Large intestine (tissue), 3 donors: ENCODE data around the gene SLC26A11. TPM values are rescaled to one million over a fixed set of nuclear protein-coding genes. Genes with fewer than 3 reads are reported as not detected.

ENCODE experiments used
- DNase-seq, 2 donors: peaks; one replicate each; pipeline versions ENCODE4 v3.0.0 to v3.0.0-alpha.2; 2013
- H3K27ac ChIP-seq: one replicate; pipeline ENCODE4 v1.5.1; 2013; ENCODE audit warnings: low read length
- H3K27me3 ChIP-seq: 2 replicates; pipeline ENCODE4 v1.6.1; 2013; ENCODE audit warnings: low read length; ENCODE audit not compliant: control insufficient read depth, insufficient read depth
- H3K36me3 ChIP-seq: 2 replicates; pipeline ENCODE4 v1.6.1; 2013; ENCODE audit warnings: low read length; ENCODE audit not compliant: control insufficient read depth, insufficient read depth
- H3K4me1 ChIP-seq: one replicate; pipeline ENCODE4 v1.6.1; 2013; ENCODE audit warnings: low read length; ENCODE audit not compliant: control insufficient read depth, insufficient read depth
- H3K4me3 ChIP-seq: one replicate; pipeline ENCODE4 v1.5.1; 2013; ENCODE audit warnings: low read length
- H3K9me3 ChIP-seq: one replicate; pipeline ENCODE4 v1.6.1; 2013; ENCODE audit warnings: mild to moderate bottlenecking, low read depth, low read length, moderate library complexity; ENCODE audit not compliant: control insufficient read depth
- WGBS: methylation state at CpG from one replicate; pipeline ENCODE4 v1.1.5; 2013; ENCODE audit warnings: low lambda C conversion rate; ENCODE audit not compliant: insufficient coverage; 5-methylcytosine and 5-hydroxymethylcytosine counted together
- polyA plus RNA-seq: library from polyadenylated mRNA; unstranded; fragments of 120-200 nt; gene quantifications from one replicate; pipeline ENCODE4 v1.2.1, GENCODE V29; 2013

The SLC26A11 gene
- polyA plus RNA-seq, 1 donor, result 82.8 TPM

DNA sequence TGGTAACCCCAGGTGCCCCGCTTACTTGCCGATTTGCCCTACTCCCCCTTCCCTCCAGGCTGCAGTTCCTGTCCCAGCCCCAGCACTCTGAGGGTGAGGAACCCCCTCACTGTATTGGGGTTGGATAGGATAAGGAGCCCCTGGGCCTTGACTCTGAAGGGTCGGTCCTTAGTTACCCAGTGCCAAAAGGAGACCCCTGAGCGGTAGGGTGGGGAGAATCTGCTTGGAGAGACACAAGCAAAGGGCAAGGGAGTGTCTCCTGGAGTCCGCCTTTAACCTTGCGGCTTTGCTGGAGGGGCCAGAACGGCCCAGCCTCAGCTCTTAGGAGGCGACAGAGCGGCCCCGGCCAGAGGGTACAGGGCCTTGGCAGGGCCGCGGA lies 37.4 kb upstream of the SLC26A11 start:
- Histone ChIP-seq H3K27ac (no peak overlapping the region), H3K9me3 (no peaks in the 10 kb centered on the region), H3K36me3 (no peaks in the 10 kb centered on the region), H3K27me3 (no peaks in the 10 kb centered on the region), H3K4me3 (no peak overlapping the region), H3K4me1 (no peaks in the 10 kb centered on the region)
- WGBS, result 100% methylated on average over 2 of the region's 12 CpGs
- no peak for DNase-seq

DNA sequence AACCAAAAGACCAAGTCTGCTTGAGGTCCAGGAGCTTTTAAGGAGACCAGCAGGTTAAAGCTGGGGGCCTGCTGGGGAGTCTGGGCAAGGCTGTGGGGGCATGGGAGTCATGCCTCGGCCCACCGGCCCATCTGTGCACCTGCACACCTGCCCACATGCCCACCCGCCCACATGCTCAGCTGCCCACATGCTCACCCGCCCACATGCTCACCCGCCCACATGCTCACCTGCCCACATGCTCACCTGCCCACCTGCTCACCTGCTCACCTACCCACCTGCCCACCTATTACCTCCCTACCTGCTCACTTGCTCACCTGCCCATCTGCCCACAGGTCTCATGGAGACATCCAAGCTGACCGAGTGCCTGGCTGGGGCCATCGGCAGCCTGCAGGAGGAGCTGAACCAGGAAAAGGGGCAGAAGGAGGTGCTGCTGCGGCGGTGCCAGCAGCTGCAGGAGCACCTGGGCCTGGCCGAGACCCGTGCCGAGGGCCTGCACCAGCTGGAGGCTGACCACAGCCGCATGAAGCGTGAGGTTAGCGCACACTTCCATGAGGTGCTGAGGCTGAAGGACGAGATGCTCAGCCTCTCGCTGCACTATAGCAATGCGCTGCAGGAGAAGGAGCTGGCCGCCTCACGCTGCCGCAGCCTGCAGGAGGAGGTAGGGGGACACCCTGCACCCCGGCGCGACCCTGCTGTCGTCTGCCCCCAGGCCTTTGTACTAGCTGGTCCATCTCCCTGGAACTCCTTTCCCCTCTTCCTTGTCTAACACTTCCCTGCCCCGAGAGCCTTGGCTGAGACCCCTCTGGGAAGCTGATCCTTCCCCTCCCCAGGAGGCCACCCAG lies 36.4 kb upstream of the SLC26A11 start:
- no peak for DNase-seq
- H3K4me3 ChIP-seq, result no peak overlapping the region
- H3K9me3 ChIP-seq, result no peaks in the 10 kb centered on the region
- H3K4me1 ChIP-seq, result no peaks in the 10 kb centered on the region
- H3K36me3 ChIP-seq, result no peaks in the 10 kb centered on the region
- WGBS, result no CpG with 5 or more reads among the region's 26 CpGs
- H3K27ac ChIP-seq, result no peak overlapping the region
- H3K27me3 ChIP-seq, result peaks cover 2% of the 10 kb centered on the region

DNA sequence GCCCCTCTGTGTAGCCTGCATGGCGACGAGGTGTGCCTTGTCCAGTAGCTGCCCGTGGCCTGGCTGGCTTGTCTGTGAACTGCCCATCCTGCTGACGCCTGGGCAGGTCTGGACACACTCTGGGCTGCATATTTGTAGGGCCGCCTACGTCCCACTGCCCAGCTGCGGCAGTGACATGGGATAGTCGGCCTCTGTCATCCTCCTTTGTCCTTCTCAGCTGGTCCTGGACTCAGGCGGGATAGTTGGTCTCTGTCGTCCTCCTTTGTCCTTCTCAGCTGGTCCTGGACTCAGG lies 35.9 kb upstream of the SLC26A11 start:
- H3K36me3 ChIP-seq, result no peaks in the 10 kb centered on the region
- DNase-seq, result no peak
- peaks cover 6% of the 10 kb centered on the region for H3K27me3 ChIP-seq
- no peaks in the 10 kb centered on the region for H3K4me1 ChIP-seq
- WGBS, result no CpG with 5 or more reads among the region's 10 CpGs
- no peaks in the 10 kb centered on the region for H3K9me3 ChIP-seq
- no peak overlapping the region for H3K4me3 ChIP-seq
- no peak overlapping the region for H3K27ac ChIP-seq

DNA sequence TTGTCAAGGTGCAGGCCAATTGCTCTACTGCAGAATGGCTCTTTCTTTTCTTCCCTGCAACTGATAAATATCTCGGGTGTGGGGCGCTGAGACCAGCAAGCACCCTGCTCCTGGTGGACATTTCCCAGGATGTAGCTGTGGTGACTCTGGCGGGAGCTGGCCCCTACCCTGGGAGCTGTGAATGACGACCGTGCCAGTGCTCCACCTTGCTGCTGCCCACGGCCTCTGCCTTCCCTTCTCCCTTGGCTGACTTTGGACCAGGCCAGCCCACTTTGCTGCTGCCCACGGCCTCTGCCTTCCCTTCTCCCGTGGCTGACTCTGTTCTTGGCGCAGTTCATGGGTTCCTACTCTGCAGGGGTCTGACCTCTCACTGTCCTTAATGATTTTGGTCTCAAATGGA lies 34.3 kb upstream of the SLC26A11 start:
- no peak for DNase-seq
- H3K27ac ChIP-seq, result no peak overlapping the region
- H3K9me3 ChIP-seq, result no peaks in the 10 kb centered on the region
- H3K36me3 ChIP-seq, result no peaks in the 10 kb centered on the region
- WGBS, result 80% methylated on average over 1 of the region's 9 CpGs
- H3K4me1 ChIP-seq, result no peaks in the 10 kb centered on the region
- H3K27me3 ChIP-seq, result peaks cover 6% of the 10 kb centered on the region
- no peak overlapping the region for H3K4me3 ChIP-seq

DNA sequence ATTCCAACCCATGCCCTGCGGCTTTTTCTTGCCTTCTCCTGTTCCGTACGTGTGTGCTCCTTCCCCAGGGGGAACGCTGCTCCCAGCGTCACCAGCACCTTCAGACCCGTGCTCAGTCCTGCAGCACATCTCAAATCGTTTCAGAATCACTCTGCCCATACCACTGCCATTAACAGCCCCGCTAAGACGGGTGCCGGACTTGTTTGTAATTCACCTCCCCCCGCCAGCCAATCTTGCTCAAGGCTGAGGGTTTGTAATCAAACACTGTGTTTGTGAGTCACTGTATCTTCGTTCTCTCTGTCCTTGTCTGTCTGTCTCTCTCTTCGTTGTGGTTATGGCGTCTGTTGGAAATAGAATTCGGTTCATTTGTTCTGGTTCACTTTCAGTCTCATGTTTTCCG lies 33.1 kb upstream of the SLC26A11 start:
- no peaks in the 10 kb centered on the region for H3K36me3 ChIP-seq
- peaks cover 6% of the 10 kb centered on the region for H3K27me3 ChIP-seq
- DNase-seq, result no peak
- H3K27ac ChIP-seq, result no peak overlapping the region
- H3K4me3 ChIP-seq, result no peak overlapping the region
- no peaks in the 10 kb centered on the region for H3K4me1 ChIP-seq
- WGBS, result no CpG with 5 or more reads among the region's 16 CpGs
- no peaks in the 10 kb centered on the region for H3K9me3 ChIP-seq

DNA sequence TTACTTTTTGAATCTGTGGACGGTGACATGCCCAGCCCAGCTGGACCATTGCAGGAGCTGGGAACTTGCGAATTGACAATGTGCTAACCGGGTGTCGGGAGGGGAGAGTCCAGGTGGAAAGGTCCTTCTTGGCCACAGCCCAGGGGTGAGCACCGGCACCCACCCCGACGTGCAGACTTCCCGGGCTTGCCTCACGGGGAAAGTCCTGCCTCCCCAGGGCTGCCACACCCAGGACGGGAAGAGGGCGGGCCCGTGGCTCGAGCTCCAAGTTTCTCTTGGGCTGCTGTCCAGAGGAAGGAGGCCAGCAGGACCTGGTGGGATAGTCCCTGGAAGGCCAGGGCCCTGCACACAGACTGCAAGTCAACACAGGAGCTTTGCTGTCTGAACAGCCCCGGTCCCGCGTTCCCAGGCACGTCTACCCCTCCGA lies 32.7 kb upstream of the SLC26A11 start:
- DNase-seq, result no peak
- no peaks in the 10 kb centered on the region for H3K36me3 ChIP-seq
- no peak overlapping the region for H3K27ac ChIP-seq
- H3K4me3 ChIP-seq, result no peak overlapping the region
- no CpG with 5 or more reads among the region's 18 CpGs for WGBS
- no peaks in the 10 kb centered on the region for H3K9me3 ChIP-seq
- no peaks in the 10 kb centered on the region for H3K4me1 ChIP-seq
- H3K27me3 ChIP-seq, result peaks cover 11% of the 10 kb centered on the region

DNA sequence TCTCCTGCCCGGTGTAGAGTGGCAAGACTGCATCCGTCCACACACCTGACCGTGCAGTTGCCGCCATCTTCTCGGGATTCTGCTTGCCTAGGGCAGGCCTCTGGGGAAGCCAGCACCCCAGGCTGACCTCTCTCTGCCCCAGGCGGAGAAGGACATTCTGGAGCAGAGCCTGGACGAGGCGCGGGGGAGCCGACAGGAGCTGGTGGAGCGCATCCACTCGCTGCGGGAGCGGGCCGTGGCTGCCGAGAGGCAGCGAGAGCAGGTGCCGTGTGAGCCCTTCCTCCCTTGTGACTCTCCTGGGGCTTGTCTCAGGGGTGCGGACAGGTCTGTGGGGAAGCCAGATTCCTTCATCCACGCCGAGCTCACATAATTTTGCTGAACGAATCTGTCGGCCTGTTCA lies 30.6 kb upstream of the SLC26A11 start:
- DNase-seq, result no peak
- no peaks in the 10 kb centered on the region for H3K4me1 ChIP-seq
- no peaks in the 10 kb centered on the region for H3K36me3 ChIP-seq
- no peak overlapping the region for H3K27ac ChIP-seq
- no peak overlapping the region for H3K4me3 ChIP-seq
- H3K27me3 ChIP-seq, result peaks cover 11% of the 10 kb centered on the region
- H3K9me3 ChIP-seq, result no peaks in the 10 kb centered on the region
- no CpG with 5 or more reads among the region's 23 CpGs for WGBS

DNA sequence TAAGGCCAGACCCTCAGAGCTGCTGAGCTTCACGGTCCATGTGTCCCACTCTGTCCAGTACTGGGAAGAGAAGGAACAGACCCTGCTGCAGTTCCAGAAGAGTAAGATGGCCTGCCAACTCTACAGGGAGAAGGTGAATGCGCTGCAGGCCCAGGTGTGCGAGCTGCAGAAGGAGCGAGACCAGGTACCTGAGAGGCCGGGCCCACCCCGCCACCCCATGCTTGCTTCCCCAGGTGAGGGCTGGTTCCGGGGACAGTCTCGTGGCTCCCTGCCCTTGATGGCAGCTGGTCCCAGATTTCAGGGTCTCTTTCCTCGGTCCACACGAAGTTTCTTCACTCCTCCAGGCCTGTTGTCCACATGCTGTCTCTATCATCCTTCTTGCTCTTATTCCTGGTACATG lies 29.5 kb upstream of the SLC26A11 start:
- no CpG with 5 or more reads among the region's 10 CpGs for WGBS
- H3K4me1 ChIP-seq, result no peaks in the 10 kb centered on the region
- H3K27me3 ChIP-seq, result peaks cover 13% of the 10 kb centered on the region
- H3K27ac ChIP-seq, result no peak overlapping the region
- DNase-seq, result no peak
- H3K4me3 ChIP-seq, result no peak overlapping the region
- no peaks in the 10 kb centered on the region for H3K36me3 ChIP-seq
- H3K9me3 ChIP-seq, result no peaks in the 10 kb centered on the region

DNA sequence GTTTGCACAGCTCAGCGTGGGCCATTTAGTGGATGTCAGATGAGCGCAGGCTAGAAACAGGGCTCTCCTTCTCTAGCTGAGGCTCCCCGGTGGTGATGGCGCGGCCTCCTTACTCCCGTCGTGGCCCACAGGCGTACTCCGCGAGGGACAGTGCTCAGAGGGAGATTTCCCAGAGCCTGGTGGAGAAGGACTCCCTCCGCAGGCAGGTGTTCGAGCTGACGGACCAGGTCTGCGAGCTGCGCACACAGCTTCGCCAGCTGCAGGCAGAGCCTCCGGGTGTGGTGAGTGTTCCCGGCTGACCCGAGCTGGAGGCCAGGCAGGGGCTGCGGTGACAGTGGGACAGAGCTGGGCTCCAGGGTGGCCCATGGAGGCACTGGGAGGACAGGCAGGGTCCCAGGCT lies 29.0 kb upstream of the SLC26A11 start:
- Histone ChIP-seq H3K36me3 (no peaks in the 10 kb centered on the region), H3K27ac (no peak overlapping the region), H3K4me1 (no peaks in the 10 kb centered on the region), H3K9me3 (no peaks in the 10 kb centered on the region), H3K27me3 (peaks cover 13% of the 10 kb centered on the region), H3K4me3 (no peak overlapping the region)
- no CpG with 5 or more reads among the region's 20 CpGs for WGBS
- DNase-seq, result no peak

DNA sequence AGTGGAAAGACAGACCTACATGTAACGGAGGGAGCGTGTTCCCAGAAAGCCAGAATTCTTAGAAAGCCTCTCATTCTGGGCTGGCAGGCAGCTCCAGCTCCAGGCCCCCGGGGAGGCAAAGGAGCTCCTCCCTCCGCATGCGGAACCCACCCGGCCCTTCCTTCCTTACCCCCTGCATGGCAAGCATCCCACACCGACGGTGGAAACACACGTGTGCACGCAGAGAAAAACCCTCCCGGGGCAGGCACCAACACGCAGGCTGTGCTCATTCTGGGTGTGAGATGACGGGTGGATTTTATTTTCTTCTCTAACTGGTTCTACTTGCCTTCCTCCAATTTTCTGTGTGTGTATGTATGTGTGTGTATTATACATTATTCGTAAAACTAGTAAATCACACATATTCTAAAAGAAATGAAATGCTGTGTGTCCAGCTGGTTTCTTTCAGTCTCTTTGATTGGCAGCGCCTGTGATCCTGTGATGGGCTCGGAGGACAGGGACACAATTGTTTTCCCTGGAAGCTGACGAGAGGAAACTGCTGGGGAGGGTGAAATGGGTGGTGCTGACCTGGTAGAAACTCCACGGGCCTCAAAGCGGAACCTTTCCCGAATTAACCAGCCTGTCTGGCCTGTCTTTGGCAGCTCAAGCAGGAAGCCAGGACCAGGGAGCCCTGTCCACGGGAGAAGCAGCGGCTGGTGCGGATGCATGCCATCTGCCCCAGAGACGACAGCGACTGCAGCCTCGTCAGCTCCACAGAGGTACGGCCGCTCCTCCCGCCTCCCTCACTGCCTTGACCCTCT lies 28.2 kb upstream of the SLC26A11 start:
- H3K9me3 ChIP-seq, result no peaks in the 10 kb centered on the region
- 80% methylated on average over 1 of the region's 29 CpGs for WGBS
- H3K4me1 ChIP-seq, result no peaks in the 10 kb centered on the region
- no peak overlapping the region for H3K27ac ChIP-seq
- H3K36me3 ChIP-seq, result no peaks in the 10 kb centered on the region
- H3K4me3 ChIP-seq, result no peak overlapping the region
- DNase-seq, result peak in 1 of 2 donors; percentile 12
- peaks cover 13% of the 10 kb centered on the region for H3K27me3 ChIP-seq
